ENCODE results near the gene PPFIA3. TPM values are rescaled to one million over a fixed set of nuclear protein-coding genes. Genes with fewer than 3 reads are reported as not detected.

PPFIA3 gene
- total and polyA plus RNA-seq, 2 donors (not counting 1 experiment from before 2014, with no cell fraction given), result 0.62 to 1.3 TPM

GRCh38 chr19:49127674-49128544 lies 8.6 kb downstream of the PPFIA3 start:
- no peaks in the 10 kb centered on the region for H3K9me3 ChIP-seq (ENCODE audit: control insufficient read depth, insufficient read depth, low read depth, low read length)
- H3K4me1 ChIP-seq (ENCODE audit: control insufficient read depth, extremely low read depth, insufficient read depth, low read length), result no peaks in the 10 kb centered on the region
- H2AFZ ChIP-seq (ENCODE audit: low read length), result peak overlapping the region; percentile 96
- peak; percentile 92 to 96 for DNase-seq (ENCODE audit: low read depth in 2 of 2)
- H3K27me3 ChIP-seq (ENCODE audit: control insufficient read depth, insufficient read depth, low read length), result no peaks in the 10 kb centered on the region
- H3K4me3 ChIP-seq (replicated peaks in 1 of 4; ENCODE audit: control extremely low read depth in 1 of 4, insufficient read depth in 1 of 4, low read depth in 3 of 4, low read length in 4 of 4), result peak overlapping the region in 3 of 4 experiments; percentile 33 to 44 (median 43)
- H3K27ac ChIP-seq (ENCODE audit: insufficient read depth, low read length), result no peak overlapping the region
- H3K79me2 ChIP-seq (ENCODE audit: control insufficient read depth, insufficient read depth, low read length), result no peaks in the 10 kb centered on the region
- H3K4me2 ChIP-seq (ENCODE audit: extremely low read depth, insufficient read depth, low read length), result peak overlapping the region; percentile 93
- no peaks in the 10 kb centered on the region for H3K36me3 ChIP-seq (ENCODE audit: control insufficient read depth, insufficient read depth, low read length)
- no peak overlapping the region for H3K9ac ChIP-seq (ENCODE audit: insufficient read depth, low read length)
- no peak for TF ChIP-seq EZH2 (IDR thresholded peaks at IDR 0.05; ENCODE audit: low read length, missing control alignments)
- peak; percentile 6 to 14 for TF ChIP-seq CTCF (conservative IDR thresholded peaks at IDR 0.05 in 1 of 2, IDR thresholded peaks at IDR 0.05 in 1 of 2; ENCODE audit: low read depth in 1 of 2, low read length in 2 of 2)
- no peaks in the 10 kb centered on the region for H4K20me1 ChIP-seq (ENCODE audit: control insufficient read depth, extremely low read depth, insufficient read depth, low read length)

GRCh38 chr19:49128545-49129237 lies 9.3 kb downstream of the PPFIA3 start:
- no peak overlapping the region for H3K4me2 ChIP-seq (ENCODE audit: extremely low read depth, insufficient read depth, low read length)
- H3K79me2 ChIP-seq (ENCODE audit: control insufficient read depth, insufficient read depth, low read length), result no peaks in the 10 kb centered on the region
- H3K4me1 ChIP-seq (ENCODE audit: control insufficient read depth, extremely low read depth, insufficient read depth, low read length), result no peaks in the 10 kb centered on the region
- no peaks in the 10 kb centered on the region for H4K20me1 ChIP-seq (ENCODE audit: control insufficient read depth, extremely low read depth, insufficient read depth, low read length)
- no peaks in the 10 kb centered on the region for H3K36me3 ChIP-seq (ENCODE audit: control insufficient read depth, insufficient read depth, low read length)
- no peak overlapping the region for H2AFZ ChIP-seq (ENCODE audit: low read length)
- peak overlapping the region in 1 of 4 experiments; percentile 44 for H3K4me3 ChIP-seq (replicated peaks in 1 of 4; ENCODE audit: control extremely low read depth in 1 of 4, insufficient read depth in 1 of 4, low read depth in 3 of 4, low read length in 4 of 4)
- no peaks in the 10 kb centered on the region for H3K27me3 ChIP-seq (ENCODE audit: control insufficient read depth, insufficient read depth, low read length)
- no peak overlapping the region for H3K9ac ChIP-seq (ENCODE audit: insufficient read depth, low read length)
- TF ChIP-seq CTCF (conservative IDR thresholded peaks at IDR 0.05 in 1 of 2, IDR thresholded peaks at IDR 0.05 in 1 of 2; ENCODE audit: low read depth in 1 of 2, low read length in 2 of 2) (no peak), EZH2 (IDR thresholded peaks at IDR 0.05; ENCODE audit: low read length, missing control alignments) (no peak)
- no peak overlapping the region for H3K27ac ChIP-seq (ENCODE audit: insufficient read depth, low read length)
- no peak for DNase-seq (ENCODE audit: low read depth in 2 of 2)
- no peaks in the 10 kb centered on the region for H3K9me3 ChIP-seq (ENCODE audit: control insufficient read depth, insufficient read depth, low read depth, low read length)

GRCh38 chr19:49129238-49129583 lies 9.9 kb downstream of the PPFIA3 start:
- TF ChIP-seq CTCF (conservative IDR thresholded peaks at IDR 0.05 in 1 of 2, IDR thresholded peaks at IDR 0.05 in 1 of 2; ENCODE audit: low read depth in 1 of 2, low read length in 2 of 2), result no peak
- TF ChIP-seq EZH2 (IDR thresholded peaks at IDR 0.05; ENCODE audit: low read length, missing control alignments), result no peak
- no peaks in the 10 kb centered on the region for H3K79me2 ChIP-seq (ENCODE audit: control insufficient read depth, insufficient read depth, low read length)
- DNase-seq (ENCODE audit: low read depth in 2 of 2), result no peak
- no peak overlapping the region for H3K9ac ChIP-seq (ENCODE audit: insufficient read depth, low read length)
- H3K36me3 ChIP-seq (ENCODE audit: control insufficient read depth, insufficient read depth, low read length), result no peaks in the 10 kb centered on the region
- H2AFZ ChIP-seq (ENCODE audit: low read length), result no peak overlapping the region
- no peaks in the 10 kb centered on the region for H3K4me1 ChIP-seq (ENCODE audit: control insufficient read depth, extremely low read depth, insufficient read depth, low read length)
- no peaks in the 10 kb centered on the region for H3K27me3 ChIP-seq (ENCODE audit: control insufficient read depth, insufficient read depth, low read length)
- H3K27ac ChIP-seq (ENCODE audit: insufficient read depth, low read length), result no peak overlapping the region
- no peaks in the 10 kb centered on the region for H4K20me1 ChIP-seq (ENCODE audit: control insufficient read depth, extremely low read depth, insufficient read depth, low read length)
- H3K4me2 ChIP-seq (ENCODE audit: extremely low read depth, insufficient read depth, low read length), result no peak overlapping the region
- H3K4me3 ChIP-seq (replicated peaks in 1 of 4; ENCODE audit: control extremely low read depth in 1 of 4, insufficient read depth in 1 of 4, low read depth in 3 of 4, low read length in 4 of 4), result no peak overlapping the region
- H3K9me3 ChIP-seq (ENCODE audit: control insufficient read depth, insufficient read depth, low read depth, low read length), result no peaks in the 10 kb centered on the region

All from fibroblast of lung (primary cell).